B cell (primary cell): Measurements from ENCODE around the gene RNF40. TPM values are rescaled to one million over a fixed set of nuclear protein-coding genes. Genes with fewer than 3 reads are reported as not detected.

Experiments used
- ATAC-seq: fragments of 200-7000 bp; cut with Tn5 transposase; one replicate; pipeline ENCODE4 v1.10.0; 2021; ENCODE audit warnings: low read depth, mild to moderate bottlenecking, moderate number of reproducible peaks, moderate library complexity
- CTCF ChIA-PET: fragments of 350-600 bp; sonication (Branson Sonifier 250); formaldehyde crosslinking; loops from one replicate; lab custom pipeline; 2021; ENCODE audit warnings: antibody characterized with exemption, inconsistent platforms; lab: Charles Lee
- POLR2A ChIA-PET: fragments of 350-600 bp; sonication (Branson Sonifier 250); formaldehyde crosslinking; loops from one replicate; lab custom pipeline; 2021; ENCODE audit warnings: antibody characterized with exemption; lab: Charles Lee
- DNase-seq: peaks from one replicate; pipeline ENCODE4 v3.0.0; 2013
- H2AFZ ChIP-seq: 2 replicates; pipeline ENCODE4 v1.6.1; 2012; ENCODE audit warnings: mild to moderate bottlenecking, low read depth, low read length; ENCODE audit not compliant: insufficient read depth, poor library complexity, severe bottlenecking
- H3K27ac ChIP-seq, 2 donors: 1 replicate in 1 of 2; 2 replicates in 1 of 2; pipeline ENCODE4 v1.5.1; 2012 to 2013; ENCODE audit warnings: low read length in 2 of 2, mild to moderate bottlenecking in 2 of 2, moderate library complexity in 1 of 2
- H3K27me3 ChIP-seq, 4 experiments: fragments of 200-600 bp in 1 of 4; sonication (generic) in 1 of 4; replicated peaks in 1 of 4; 1 replicate in 2 of 4; 2 replicates in 2 of 4; pipeline versions ENCODE4 v1.6.1 to v1.7.0; 2013 to 2016; ENCODE audit warnings: low read length in 3 of 4, mild to moderate bottlenecking in 2 of 4, mixed read lengths in 1 of 4, moderate library complexity in 1 of 4; ENCODE audit not compliant: insufficient read depth in 4 of 4, control insufficient read depth in 3 of 4; ENCODE audit errors: control extremely low read depth in 1 of 4
- H3K36me3 ChIP-seq, 2 experiments: replicated peaks in 1 of 2; 1 replicate in 1 of 2; 2 replicates in 1 of 2; pipeline versions ENCODE4 v1.6.1 to v1.7.1; 2013; ENCODE audit warnings: low read length in 1 of 2; ENCODE audit not compliant: insufficient read depth in 2 of 2, control insufficient read depth in 1 of 2; ENCODE audit errors: control extremely low read depth in 1 of 2, extremely low read depth in 1 of 2
- H3K4me1 ChIP-seq, 2 donors: fragments of 200-600 bp in 1 of 2; sonication (generic) in 1 of 2; 1 replicate in 1 of 2; 2 replicates in 1 of 2; pipeline versions ENCODE4 v1.5.1 to v1.6.1; 2013 to 2017; ENCODE audit warnings: low read length in 2 of 2; ENCODE audit not compliant: control insufficient read depth in 2 of 2, insufficient read depth in 2 of 2
- H3K4me2 ChIP-seq: replicated peaks from 2 replicates; pipeline ENCODE3; 2012; ENCODE audit warnings: mild to moderate bottlenecking, low read depth, low read length; ENCODE audit not compliant: poor library complexity, severe bottlenecking
- H3K4me3 ChIP-seq, 5 experiments: fragments of 200-600 bp in 1 of 5; sonication (generic) in 1 of 5; 1 replicate in 3 of 5; 2 replicates in 2 of 5; pipeline versions ENCODE4 v1.5.1 to v1.7.0; 2011 to 2016; ENCODE audit warnings: low read length in 4 of 5, mild to moderate bottlenecking in 4 of 5, low read depth in 2 of 5, control low read depth in 1 of 5, moderate library complexity in 1 of 5; ENCODE audit not compliant: insufficient read depth in 1 of 5; ENCODE audit errors: control extremely low read depth in 1 of 5, extremely low read depth in 1 of 5
- H3K79me2 ChIP-seq: fragments of 200-600 bp; sonication (generic); one replicate; pipeline ENCODE4 v1.6.0; 2016; ENCODE audit warnings: low read length; ENCODE audit not compliant: control insufficient read depth, insufficient read depth
- H3K9ac ChIP-seq: fragments of 200-600 bp; sonication (generic); 2 replicates; pipeline ENCODE4 v1.6.1; 2017; ENCODE audit warnings: mild to moderate bottlenecking, low read length, moderate library complexity
- H3K9me3 ChIP-seq, 3 donors: one replicate each; pipeline versions ENCODE4 v1.6.1 to v1.7.1; 2013; ENCODE audit warnings: low read length in 2 of 3; ENCODE audit not compliant: control insufficient read depth in 2 of 3, insufficient read depth in 1 of 3; ENCODE audit errors: control extremely low read depth in 1 of 3
- H4K20me1 ChIP-seq: 2 replicates; pipeline ENCODE4 v1.6.0; 2012; ENCODE audit warnings: mild to moderate bottlenecking, low read length; ENCODE audit not compliant: insufficient read depth, control insufficient read depth, poor library complexity, severe bottlenecking
- H3K27ac Mint-ChIP-seq: one replicate; pipeline ENCODE4 v1.8.0; 2021; ENCODE audit warnings: mixed read lengths
- H3K27me3 Mint-ChIP-seq: one replicate; pipeline ENCODE4 v1.8.0; 2021; ENCODE audit warnings: mixed read lengths
- H3K4me1 Mint-ChIP-seq: one replicate; pipeline ENCODE4 v1.8.0; 2021; ENCODE audit warnings: mixed read lengths
- H3K4me3 Mint-ChIP-seq: one replicate; pipeline ENCODE4 v1.8.0; 2021; ENCODE audit warnings: mixed read lengths
- H3K9me3 Mint-ChIP-seq: one replicate; pipeline ENCODE4 v1.8.0; 2022; ENCODE audit warnings: mixed read lengths; ENCODE audit not compliant: insufficient read depth
- EZH2 ChIP-seq: IDR thresholded peaks from 2 replicates; pipeline ENCODE4 v1.6.1; 2012; ENCODE audit warnings: borderline replicate concordance, low read depth, mild to moderate bottlenecking, moderate library complexity, low read length; ENCODE audit not compliant: insufficient read depth, poor library complexity, severe bottlenecking
- WGBS: methylation state at CpG from one replicate; pipeline ENCODE4 v1.1.5; 2013; ENCODE audit warnings: missing lambda C conversion rate; ENCODE audit not compliant: insufficient coverage; 5-methylcytosine and 5-hydroxymethylcytosine counted together
- intact Hi-C: fragments of 100-400 bp; cut with micrococcal nuclease; formaldehyde crosslinking; loops from one replicate; pipeline ENCODE4 v1.10.0; 2022
- polyA plus RNA-seq: library from polyadenylated mRNA; depleted of rRNA; stranded (reverse); fragments of >200 nt; gene quantifications from 2 replicates; pipeline ENCODE4 v1.2.3, GENCODE V29; 2012
- total RNA-seq, 2 donors: library from RNA; stranded (reverse); fragments of 120-200 nt in 1 of 2; gene quantifications; 1 replicate in 1 of 2; 2 replicates in 1 of 2; pipeline versions ENCODE4 v1.2.3 to v1.2.4, GENCODE V29; 2013 to 2022
- TF ChIP-seq, protein P1 (sequence below): fragments of 200-600 bp; IDR thresholded peaks from one replicate; pipeline ENCODE4 v1.8.0; 2022; ENCODE audit warnings: antibody characterized with exemption, mild to moderate bottlenecking

Gene RNF40
- total and polyA plus RNA-seq, 2 donors (not counting 1 experiment from before 2014, with no cell fraction given): 41.8 to 121 TPM

DNA sequence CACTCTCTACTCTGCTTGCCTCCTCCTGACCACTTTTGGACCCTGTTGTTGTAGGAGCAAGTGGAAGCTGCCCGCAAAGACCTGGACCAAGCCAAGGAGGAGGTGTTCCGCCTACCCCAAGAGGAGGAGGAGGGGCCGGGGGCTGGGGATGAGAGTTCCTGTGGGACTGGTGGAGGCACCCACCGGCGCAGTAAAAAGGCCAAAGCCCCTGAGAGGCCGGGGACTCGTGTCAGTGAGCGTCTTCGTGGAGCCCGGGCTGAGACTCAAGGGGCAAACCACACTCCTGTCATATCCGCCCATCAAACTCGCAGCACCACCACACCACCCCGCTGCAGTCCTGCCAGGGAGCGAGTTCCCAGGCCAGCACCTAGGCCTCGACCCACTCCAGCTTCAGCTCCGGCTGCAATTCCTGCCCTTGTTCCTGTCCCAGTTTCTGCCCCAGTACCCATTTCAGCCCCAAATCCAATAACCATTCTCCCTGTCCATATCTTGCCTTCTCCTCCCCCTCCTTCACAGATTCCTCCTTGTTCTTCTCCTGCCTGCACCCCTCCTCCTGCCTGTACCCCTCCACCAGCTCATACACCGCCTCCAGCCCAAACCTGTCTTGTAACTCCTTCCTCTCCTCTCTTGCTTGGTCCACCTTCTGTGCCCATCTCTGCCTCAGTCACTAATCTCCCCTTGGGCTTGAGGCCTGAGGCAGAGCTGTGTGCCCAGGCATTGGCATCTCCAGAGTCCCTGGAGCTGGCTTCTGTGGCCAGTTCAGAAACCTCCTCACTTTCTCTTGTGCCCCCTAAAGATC is 24.9 kb upstream of the RNF40 start:
- H3K27ac ChIP-seq: no peak overlapping the region
- no peak overlapping the region for H3K9ac ChIP-seq
- no peaks in the 10 kb centered on the region for H3K9me3 Mint-ChIP-seq
- no peak overlapping the region for H2AFZ ChIP-seq
- no peak overlapping the region for H3K27ac Mint-ChIP-seq
- intact Hi-C loops: no loop called here
- peaks cover 31% of the 10 kb centered on the region for H4K20me1 ChIP-seq
- POLR2A ChIA-PET: interaction anchor here (1.2 kb wide), 1 partner anchor 11 kb away, joined by 3 read pairs; no protein-coding TSS in a partner anchor
- DNase-seq (no peak), ATAC-seq (no peak)
- H3K79me2 ChIP-seq: peaks cover 33% of the 10 kb centered on the region
- TF ChIP-seq, protein P1, sequence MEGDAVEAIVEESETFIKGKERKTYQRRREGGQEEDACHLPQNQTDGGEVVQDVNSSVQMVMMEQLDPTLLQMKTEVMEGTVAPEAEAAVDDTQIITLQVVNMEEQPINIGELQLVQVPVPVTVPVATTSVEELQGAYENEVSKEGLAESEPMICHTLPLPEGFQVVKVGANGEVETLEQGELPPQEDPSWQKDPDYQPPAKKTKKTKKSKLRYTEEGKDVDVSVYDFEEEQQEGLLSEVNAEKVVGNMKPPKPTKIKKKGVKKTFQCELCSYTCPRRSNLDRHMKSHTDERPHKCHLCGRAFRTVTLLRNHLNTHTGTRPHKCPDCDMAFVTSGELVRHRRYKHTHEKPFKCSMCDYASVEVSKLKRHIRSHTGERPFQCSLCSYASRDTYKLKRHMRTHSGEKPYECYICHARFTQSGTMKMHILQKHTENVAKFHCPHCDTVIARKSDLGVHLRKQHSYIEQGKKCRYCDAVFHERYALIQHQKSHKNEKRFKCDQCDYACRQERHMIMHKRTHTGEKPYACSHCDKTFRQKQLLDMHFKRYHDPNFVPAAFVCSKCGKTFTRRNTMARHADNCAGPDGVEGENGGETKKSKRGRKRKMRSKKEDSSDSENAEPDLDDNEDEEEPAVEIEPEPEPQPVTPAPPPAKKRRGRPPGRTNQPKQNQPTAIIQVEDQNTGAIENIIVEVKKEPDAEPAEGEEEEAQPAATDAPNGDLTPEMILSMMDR: no peak
- TF ChIP-seq EZH2: no peak
- 98% methylated on average over 17 of the region's 17 CpGs for WGBS
- no peak overlapping the region for H3K4me3 ChIP-seq
- H3K4me2 ChIP-seq: no peak overlapping the region
- CTCF ChIA-PET: no interaction called here
- no peak overlapping the region for H3K4me3 Mint-ChIP-seq
- H3K9me3 ChIP-seq: no peaks in the 10 kb centered on the region
- peaks cover 5% of the 10 kb centered on the region for H3K4me1 Mint-ChIP-seq
- no peaks in the 10 kb centered on the region for H3K27me3 Mint-ChIP-seq
- no peaks in the 10 kb centered on the region for H3K27me3 ChIP-seq
- H3K36me3 ChIP-seq: peaks cover 2 to 77% of the 10 kb centered on the region in 2 experiments
- H3K4me1 ChIP-seq: no peaks in the 10 kb centered on the region
